ENCODE measurements around the gene PVALEF. TPM values are rescaled to one million over a fixed set of nuclear protein-coding genes. Genes with fewer than 3 reads are reported as not detected.

Gene PVALEF
- total RNA-seq, 4 donors from 2014 or later = not detected

DNA sequence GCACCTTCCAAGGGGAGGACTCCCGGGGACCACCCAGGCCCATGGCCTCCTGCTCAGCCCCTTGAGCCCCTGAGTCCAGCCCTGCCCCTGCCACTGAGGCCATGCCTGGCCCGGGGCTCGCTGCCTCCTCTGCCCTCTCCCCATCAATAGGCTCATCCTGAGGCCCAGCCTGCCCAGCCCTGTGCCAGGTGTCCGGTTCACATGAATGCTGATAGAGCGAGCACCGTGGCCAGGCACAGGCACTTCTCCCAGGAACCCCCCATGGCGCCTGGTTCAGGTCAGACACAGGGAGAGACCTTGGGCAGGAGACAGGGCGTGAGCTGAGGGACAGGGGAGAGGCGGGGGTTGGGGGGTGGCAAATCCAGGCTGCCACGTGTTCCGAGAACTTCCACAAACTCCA is 2.8 kb upstream of the PVALEF start:
- DNase-seq = no peak
- 92 to 97% methylated on average over 5 to 7 of the region's 11 CpGs for WGBS, 2 donors
- intact Hi-C loops (cut with DNase I) = no loop called here
- H3K4me3 ChIP-seq (replicated peaks in 1 of 3) = no peak overlapping the region
- H3K36me3 ChIP-seq = no peaks in the 10 kb centered on the region
- TF ChIP-seq POLR2A (IDR thresholded peaks at IDR 0.05) = no peak
- TF ChIP-seq, protein P1, sequence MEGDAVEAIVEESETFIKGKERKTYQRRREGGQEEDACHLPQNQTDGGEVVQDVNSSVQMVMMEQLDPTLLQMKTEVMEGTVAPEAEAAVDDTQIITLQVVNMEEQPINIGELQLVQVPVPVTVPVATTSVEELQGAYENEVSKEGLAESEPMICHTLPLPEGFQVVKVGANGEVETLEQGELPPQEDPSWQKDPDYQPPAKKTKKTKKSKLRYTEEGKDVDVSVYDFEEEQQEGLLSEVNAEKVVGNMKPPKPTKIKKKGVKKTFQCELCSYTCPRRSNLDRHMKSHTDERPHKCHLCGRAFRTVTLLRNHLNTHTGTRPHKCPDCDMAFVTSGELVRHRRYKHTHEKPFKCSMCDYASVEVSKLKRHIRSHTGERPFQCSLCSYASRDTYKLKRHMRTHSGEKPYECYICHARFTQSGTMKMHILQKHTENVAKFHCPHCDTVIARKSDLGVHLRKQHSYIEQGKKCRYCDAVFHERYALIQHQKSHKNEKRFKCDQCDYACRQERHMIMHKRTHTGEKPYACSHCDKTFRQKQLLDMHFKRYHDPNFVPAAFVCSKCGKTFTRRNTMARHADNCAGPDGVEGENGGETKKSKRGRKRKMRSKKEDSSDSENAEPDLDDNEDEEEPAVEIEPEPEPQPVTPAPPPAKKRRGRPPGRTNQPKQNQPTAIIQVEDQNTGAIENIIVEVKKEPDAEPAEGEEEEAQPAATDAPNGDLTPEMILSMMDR (IDR thresholded peaks at IDR 0.05) = no peak
- peaks cover 10 to 14% of the 10 kb centered on the region in 2 donors for H3K4me1 ChIP-seq
- no peaks in the 10 kb centered on the region for H3K9me3 ChIP-seq
- H3K27ac ChIP-seq = no peak overlapping the region
- no peaks in the 10 kb centered on the region for H3K27me3 ChIP-seq

DNA sequence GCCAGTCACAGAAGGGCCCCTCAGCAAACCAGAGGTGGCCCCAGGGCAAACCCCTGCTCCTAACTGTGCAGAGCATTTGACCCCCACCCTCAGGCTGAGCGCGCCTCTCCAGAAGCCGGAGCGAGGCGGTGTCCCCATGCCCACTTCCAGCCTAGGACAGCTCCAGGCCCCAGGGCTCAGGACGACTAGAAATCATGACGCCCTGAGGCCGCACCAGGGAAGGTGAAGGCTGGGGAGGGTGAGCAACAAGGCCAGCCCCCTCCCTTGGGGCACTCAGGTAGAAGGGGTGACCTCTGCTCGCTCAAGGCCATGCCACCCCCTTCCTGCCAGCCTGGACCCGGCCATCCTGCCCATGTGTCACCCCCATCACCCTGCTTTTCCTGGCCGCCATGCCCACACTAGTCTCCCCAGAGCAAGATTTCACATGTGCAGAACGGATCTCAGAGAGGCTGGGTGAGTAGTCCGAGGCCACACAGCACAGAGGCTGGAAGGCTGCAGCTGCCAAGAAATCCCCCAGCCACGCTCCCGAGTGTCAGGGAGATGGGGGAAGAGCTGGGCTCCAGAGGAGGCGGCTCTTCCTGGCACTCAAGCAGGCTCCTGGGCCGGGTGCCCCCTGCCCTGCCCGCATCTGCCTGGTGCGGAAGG is 2.1 kb upstream of the PVALEF start:
- no peaks in the 10 kb centered on the region for H3K36me3 ChIP-seq
- H3K4me1 ChIP-seq = peaks cover 10 to 14% of the 10 kb centered on the region in 2 donors
- H3K9me3 ChIP-seq = no peaks in the 10 kb centered on the region

DNA sequence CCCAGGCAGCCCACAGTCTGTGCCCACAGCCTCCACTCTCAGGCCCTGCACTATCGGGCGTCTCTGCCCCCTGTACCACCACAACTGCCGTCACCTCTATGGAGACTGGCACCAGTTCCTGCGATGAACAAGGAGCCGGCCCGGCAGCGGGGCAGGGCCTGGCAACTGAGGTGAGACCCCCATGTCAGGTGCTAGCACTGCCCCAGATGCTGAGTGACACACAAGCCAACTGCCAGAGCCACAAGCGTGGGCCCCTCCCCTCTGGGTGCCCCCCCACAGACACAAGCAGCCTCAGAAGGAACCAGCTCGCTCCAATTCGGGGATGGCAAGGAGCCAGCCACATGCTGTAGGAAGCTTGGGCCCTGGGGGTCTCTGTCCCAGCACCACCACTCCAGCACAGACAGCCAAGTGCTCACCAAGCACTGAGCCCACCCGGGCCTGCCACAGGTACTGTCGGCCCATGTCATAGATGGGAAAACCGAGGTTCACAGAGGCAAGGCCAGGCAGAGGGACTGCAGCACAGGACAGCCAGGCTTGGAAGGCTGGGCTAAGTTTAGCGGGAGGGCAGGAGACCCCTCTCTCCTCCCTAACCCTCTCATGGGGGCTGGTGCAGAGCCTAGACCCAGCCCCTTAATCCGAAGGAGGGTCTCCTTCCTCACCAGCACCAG is 1.5 kb upstream of the PVALEF start:
- peaks cover 10 to 14% of the 10 kb centered on the region in 2 donors for H3K4me1 ChIP-seq
- 89 to 100% methylated on average over 5 to 6 of the region's 15 CpGs for WGBS, 2 donors
- H3K4me3 ChIP-seq (replicated peaks in 1 of 3) = no peak overlapping the region
- H3K9me3 ChIP-seq = no peaks in the 10 kb centered on the region
- no peak overlapping the region for H3K27ac ChIP-seq
- no peak for TF ChIP-seq POLR2A (IDR thresholded peaks at IDR 0.05)
- TF ChIP-seq, protein P1 (IDR thresholded peaks at IDR 0.05) = no peak
- no peaks in the 10 kb centered on the region for H3K27me3 ChIP-seq
- no peaks in the 10 kb centered on the region for H3K36me3 ChIP-seq
- intact Hi-C loops (cut with DNase I) = no loop called here
- no peak for DNase-seq

More for the DNA sequence above, 2.1 kb upstream of the PVALEF start:
- TF ChIP-seq, protein P1 (IDR thresholded peaks at IDR 0.05) = no peak
- TF ChIP-seq POLR2A (IDR thresholded peaks at IDR 0.05) = no peak
- H3K4me3 ChIP-seq (replicated peaks in 1 of 3) = no peak overlapping the region
- intact Hi-C loops (cut with DNase I) = no loop called here
- WGBS, 2 donors = 88 to 100% methylated on average over 3 to 15 of the region's 19 CpGs
- H3K27me3 ChIP-seq = no peaks in the 10 kb centered on the region
- H3K27ac ChIP-seq = no peak overlapping the region
- DNase-seq = no peak

DNA sequence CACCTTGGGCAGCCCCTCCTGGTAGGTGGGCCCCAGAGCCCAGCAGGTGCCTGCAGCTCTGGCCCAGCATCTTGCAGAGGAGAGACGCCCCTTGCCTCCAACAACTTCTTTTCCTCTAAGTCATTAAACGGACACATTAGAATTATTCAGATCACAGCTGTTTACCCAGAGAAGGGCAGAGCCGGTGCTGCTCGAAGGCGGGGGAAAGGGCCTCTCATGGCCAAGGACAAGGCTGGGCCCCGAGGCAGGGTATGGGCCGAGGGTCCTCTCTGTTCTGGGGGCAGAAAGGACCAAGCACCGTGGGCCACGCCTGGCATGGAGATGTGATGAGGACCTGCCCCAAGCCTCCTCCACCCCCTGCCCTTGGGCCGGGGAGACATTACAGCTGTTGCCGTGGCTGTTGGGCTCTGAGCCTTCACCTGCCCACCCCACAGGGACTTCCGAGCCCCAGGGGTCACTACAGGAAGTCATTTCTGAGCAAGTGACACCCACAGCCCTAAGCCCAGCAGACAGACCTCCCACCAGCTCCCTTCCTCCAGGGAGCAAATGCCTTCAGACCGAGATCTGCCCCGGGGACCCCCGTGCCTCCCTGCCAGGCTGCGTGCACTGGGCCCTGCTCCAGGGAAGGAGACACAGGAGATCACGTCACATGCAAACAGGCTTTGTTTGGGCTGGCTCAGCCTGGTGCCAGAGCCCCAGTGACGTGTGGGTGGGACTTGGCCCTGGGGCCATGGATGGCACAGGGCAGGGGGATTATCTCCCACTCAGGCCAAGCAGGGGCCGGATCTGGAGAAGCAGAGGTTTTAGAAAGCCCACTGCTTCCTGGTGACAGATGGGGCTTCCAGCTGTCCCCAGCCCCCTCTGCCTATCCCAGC is 699 bp upstream of the PVALEF start:
- Histone ChIP-seq H3K36me3 (no peaks in the 10 kb centered on the region), H3K4me1 (peaks cover 10 to 14% of the 10 kb centered on the region in 2 donors), H3K27ac (no peak overlapping the region), H3K27me3 (no peaks in the 10 kb centered on the region), H3K9me3 (no peaks in the 10 kb centered on the region), H3K4me3 (replicated peaks in 1 of 3) (peak overlapping the region in 1 of 3 donors; percentile 11)
- 54 to 64% methylated on average over 6 to 18 of the region's 19 CpGs for WGBS, 2 donors
- intact Hi-C loops (cut with DNase I) = no loop called here
- DNase-seq = peak; percentile 31 to 35
- TF ChIP-seq, protein P1 (IDR thresholded peaks at IDR 0.05) = no peak
- TF ChIP-seq POLR2A (IDR thresholded peaks at IDR 0.05) = no peak
